NCI-H128 (cell line): ENCODE results near the gene TOX2.

Experiments used
- DNase-seq: peaks from one replicate; lab custom pipeline; 2025; ENCODE audit not compliant: unreplicated experiment; lab: John Stamatoyannopoulos, UW

TOX2 gene

GRCh38 chr20:43914311-43915210, at the start of gene TOX2:
Gene TOX2 (plus strand): TSS chr20:43914852. CDS start chr20:43914892, 40 bp downstream.
- no peak for DNase-seq

- DNase-seq: no peak
These were observed 46.6 kb upstream of the TOX2 start for GRCh38 chr20:43868091-43868490.

- no peak for DNase-seq
These were observed 44.2 kb upstream of the TOX2 start for GRCh38 chr20:43870484-43870883.

- DNase-seq: no peak
These were observed 35.9 kb upstream of the TOX2 start for GRCh38 chr20:43878776-43879175.

- no peak for DNase-seq
These were observed 20.7 kb upstream of the TOX2 start for GRCh38 chr20:43893930-43894329.

GRCh38 chr20:43894491-43894890, 20.2 kb upstream of the TOX2 start:
- DNase-seq: no peak

GRCh38 chr20:43895235-43895634, 19.4 kb upstream of the TOX2 start:
- no peak for DNase-seq

GRCh38 chr20:43899274-43900120, 15.2 kb upstream of the TOX2 start:
- DNase-seq: no peak

- no peak for DNase-seq
These were observed 14.6 kb upstream of the TOX2 start for GRCh38 chr20:43900121-43900466.

GRCh38 chr20:43900496-43900895, 14.2 kb upstream of the TOX2 start:
- no peak for DNase-seq

GRCh38 chr20:43901296-43901695, 13.4 kb upstream of the TOX2 start:
- no peak for DNase-seq

- DNase-seq: no peak
These were observed 10.5 kb upstream of the TOX2 start for GRCh38 chr20:43903953-43904826.

- DNase-seq: no peak
These were observed 9.8 kb upstream of the TOX2 start for GRCh38 chr20:43904827-43905177.

GRCh38 chr20:43906505-43907034, 8.1 kb upstream of the TOX2 start:
- DNase-seq: no peak

GRCh38 chr20:43909211-43909610, 5.4 kb upstream of the TOX2 start:
- DNase-seq: no peak

GRCh38 chr20:43909720-43910119, 4.9 kb upstream of the TOX2 start:
- no peak for DNase-seq

GRCh38 chr20:43910564-43910963, 4.1 kb upstream of the TOX2 start:
- DNase-seq: no peak

- no peak for DNase-seq
These were observed 3.6 kb upstream of the TOX2 start for GRCh38 chr20:43911066-43911465.

- DNase-seq: no peak
These were observed 1.2 kb upstream of the TOX2 start for GRCh38 chr20:43913291-43914025.
